CD4-positive, alpha-beta T cell treated with Interleukin-2 at 100 ng/mL for 4 hours (primary cell): ENCODE results near the gene LHPP.

Experiments used
- DNase-seq: peaks from one replicate; pipeline ENCODE4 v3.0.0-alpha.2; 2020; ENCODE audit warnings: low spot score

The LHPP gene

GRCh38 chr10:124557648-124558338 is 96.2 kb downstream of the LHPP start:
- no peak for DNase-seq

DNA sequence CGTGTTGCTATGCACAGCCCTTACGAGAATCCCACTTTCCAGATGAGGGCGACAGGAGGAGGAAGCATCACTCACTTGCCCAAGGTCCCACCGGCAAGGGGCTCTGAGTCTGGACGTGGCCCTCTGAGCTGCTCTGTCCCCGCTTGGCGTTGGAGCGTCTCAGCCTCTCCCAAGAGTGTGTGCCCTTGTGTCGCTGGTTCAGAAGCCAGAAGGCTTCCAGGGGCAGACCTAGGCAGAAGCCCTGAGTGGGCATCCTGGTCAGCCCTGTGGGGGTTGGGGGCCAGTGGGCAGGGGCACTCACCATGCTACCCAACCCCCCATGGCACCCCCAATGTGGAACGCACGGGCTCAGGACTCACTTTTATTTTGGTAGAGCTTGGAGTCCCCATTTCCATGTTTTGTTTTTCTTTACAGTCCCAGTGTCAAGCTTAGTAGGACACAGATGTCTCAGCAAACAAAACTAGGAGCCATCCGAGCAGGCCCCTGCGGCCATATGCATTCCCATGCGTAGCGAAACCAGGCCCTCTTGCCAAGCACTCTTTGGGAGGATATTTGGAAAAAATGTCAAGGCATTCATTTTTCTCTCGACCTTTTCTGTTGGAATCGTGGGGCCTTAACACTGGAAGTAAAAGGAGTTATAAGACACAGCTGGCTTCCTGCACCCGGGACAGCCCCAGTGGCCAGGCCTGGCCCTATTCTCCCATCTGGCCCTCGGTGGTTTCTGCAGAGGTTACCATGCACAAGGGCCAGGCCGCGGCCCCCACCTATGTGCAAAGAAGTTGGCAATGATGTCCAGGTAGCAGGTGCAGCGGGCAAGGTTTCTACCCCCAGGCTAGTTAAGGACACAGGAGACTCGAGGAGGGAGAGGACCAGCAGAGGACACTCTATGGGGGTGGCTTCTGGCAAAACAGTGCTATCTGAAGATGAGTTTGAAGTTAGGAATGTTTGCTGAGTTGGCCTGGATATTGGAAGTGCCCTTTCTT is 97.0 kb downstream of the LHPP start:
- DNase-seq, result no peak

GRCh38 chr10:124559372-124560132 is 97.9 kb downstream of the LHPP start:
- no peak for DNase-seq

- DNase-seq, result no peak
Measured at GRCh38 chr10:124560377-124561105, 98.9 kb downstream of the LHPP start.

- DNase-seq, result no peak
Measured at GRCh38 chr10:124561206-124561605, 99.6 kb downstream of the LHPP start.

DNA sequence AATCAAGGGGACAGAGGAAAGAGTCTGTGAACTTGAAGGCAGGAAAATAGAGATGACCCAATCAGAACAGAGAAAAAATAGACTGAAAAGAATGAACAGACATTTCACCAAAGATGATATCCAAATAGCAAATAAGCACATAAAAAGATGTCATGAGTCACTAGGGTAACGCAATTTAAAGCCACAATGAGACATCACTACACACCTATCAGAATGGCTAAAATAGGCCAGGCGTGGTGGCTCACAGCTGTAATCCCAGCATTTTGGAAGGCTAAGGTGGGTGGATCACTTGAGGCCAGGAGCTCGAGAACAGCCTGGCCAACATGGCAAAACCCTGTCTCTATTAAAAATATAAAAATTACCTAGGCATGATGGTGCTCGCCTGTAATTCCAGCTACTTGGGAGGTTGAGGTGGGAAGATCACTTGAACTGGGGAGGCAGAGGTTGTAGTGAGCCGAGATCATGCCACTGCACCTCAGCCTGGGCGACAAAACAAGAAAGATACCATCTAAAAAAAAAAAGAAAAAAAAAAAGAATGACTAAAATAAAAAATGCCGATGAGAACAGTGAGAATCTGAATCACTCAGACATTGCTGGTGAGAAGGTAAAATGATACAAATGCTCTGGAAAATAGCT is 100.9 kb downstream of the LHPP start:
- no peak for DNase-seq

DNA sequence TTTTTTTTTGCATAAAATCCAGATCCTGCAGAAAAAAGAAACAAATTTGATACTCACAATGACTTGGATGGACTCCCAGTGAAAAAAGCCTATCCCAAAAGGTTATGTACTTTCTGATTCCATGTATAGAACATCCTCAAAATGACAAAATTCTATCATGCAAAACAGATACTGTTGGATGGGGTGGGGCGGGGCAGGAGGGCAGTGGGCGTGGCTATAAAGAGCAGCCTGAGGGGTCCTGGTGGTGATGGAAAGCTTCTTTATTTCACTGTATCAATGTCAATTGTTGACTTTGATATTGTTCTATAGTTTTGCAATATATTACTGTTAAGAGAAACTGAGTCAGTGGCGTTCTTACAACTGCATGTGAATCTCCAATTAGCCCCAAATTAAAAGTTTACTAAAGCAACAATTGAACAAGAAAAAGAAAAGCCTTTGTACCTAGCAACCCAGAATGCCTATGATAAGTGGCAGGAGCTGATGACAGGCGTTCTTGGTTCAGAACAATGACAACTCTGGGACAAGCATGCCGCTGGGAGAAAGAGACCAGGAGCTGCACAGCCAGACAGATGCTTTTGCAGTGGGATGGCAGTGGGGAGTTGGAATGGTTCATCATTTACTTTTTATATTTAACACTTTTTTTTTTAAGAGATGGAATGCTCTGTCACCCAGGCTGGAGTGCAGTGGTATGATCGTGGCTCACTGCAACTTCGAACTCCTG is 101.9 kb downstream of the LHPP start:
- DNase-seq, result no peak

DNA sequence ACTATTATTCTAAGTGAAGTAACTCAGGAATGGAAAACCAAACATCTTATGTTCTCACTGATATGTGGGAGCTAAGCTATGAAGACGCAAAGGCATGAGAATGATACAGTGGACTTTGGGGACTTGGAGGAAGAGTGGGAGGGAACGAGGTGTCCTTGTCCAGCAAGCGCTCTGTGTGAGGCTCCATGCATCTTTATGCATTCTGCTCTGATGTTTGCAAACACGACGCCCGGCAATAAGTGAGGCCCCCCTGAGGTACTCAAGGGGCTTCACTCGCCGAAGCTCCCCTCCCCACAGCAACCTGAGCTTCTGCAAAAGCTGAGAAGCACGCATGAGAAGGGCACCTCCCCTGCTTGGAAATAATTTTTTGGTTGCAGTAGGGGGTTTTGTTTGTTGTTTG is 103.3 kb downstream of the LHPP start:
- no peak for DNase-seq

- no peak for DNase-seq
Measured at GRCh38 chr10:124565565-124566221, 104.1 kb downstream of the LHPP start.

DNA sequence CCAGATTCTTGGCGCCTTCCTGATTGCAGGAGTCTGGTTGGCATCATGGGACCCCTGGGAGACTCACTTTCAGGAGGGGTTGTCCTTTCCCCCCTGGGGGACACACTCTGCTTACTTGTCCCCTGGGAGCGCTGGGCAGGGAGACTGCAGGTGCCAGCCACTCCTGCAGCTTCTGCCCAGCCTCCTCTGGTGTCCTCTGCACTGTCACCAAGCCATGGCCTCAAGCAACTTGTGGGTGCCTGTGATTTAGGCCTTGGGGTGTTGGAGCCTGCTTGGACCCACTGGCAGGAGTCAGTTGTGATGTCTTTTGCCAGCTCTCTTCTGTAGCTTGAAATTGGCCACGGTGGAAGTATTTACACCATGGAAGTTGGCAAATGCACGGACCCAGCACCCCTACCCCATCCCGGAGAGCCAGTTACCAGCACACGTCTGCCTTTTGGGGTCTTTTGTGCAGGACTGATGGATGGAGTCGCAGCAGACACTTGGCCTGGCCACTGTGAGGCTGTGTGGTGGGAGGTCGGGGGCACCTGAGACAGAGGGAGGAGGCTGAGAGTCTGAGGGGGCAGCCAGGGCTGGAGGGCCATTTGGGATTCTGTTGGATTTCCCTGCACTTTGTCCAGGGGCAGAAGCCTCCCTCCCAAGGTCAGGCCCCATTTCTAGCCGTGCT is 104.7 kb downstream of the LHPP start:
- DNase-seq, result no peak

- DNase-seq, result no peak
Measured at GRCh38 chr10:124566981-124567835, 105.6 kb downstream of the LHPP start.

GRCh38 chr10:124568339-124568738 is 106.7 kb downstream of the LHPP start:
- DNase-seq, result no peak

DNA sequence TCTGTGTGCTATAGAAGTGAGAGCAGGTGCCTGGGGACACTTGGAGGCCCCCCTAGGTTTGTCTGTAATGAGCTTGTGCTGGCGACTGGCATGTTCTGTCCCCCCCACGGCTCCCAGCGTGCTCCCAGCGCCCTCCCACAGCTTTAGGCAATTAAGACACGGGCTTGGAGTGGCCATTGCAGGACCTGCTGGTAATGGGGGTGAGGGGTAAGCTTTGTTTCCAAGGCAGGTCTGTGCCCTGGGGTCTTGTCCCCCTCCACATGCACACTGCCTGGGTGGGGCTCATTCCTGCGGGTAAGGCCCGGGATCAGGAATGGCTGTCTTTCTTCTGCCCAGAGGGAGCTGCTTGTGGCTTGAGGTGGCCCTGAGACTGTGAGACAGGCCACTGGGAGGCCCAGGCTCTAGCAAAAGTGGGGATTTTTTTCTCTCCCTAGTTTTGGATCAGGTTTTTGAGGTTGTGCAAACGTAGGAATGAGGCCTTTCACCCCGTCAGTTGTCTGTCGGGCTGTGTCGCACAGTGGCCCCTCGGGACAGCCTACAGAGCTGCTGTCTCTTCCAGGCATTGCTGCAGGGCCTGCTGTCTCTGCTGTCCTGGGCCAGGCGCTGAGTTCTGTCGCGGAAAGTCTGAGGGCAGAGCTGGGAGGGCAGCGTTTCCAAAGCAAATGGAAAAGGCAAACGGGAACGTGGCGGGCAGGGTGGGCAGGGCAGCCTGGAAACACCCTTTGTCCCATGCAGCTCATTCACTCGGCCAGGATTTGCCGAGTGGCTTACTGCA is 107.4 kb downstream of the LHPP start:
- no peak for DNase-seq

GRCh38 chr10:124569623-124570470 is 108.2 kb downstream of the LHPP start:
- no peak for DNase-seq

DNA sequence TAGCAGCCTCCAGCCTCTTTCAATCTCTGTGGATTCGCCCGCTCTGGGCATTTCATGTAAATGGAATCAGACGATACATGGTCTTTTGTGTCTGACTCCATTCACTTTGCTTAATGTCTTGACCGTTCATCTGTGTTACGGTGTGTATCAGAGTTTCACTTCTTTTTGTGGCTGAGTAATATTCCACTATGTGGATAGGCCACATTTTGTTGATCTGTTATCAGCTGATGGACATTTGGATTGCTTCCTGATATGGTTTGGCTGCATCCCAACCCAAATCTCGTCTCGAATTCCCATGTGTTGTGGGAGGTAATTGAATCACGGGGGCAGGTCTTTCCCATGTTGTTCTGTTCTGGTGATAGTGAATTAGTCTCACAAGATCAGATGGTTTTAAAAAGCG is 109.0 kb downstream of the LHPP start:
- no peak for DNase-seq

DNA sequence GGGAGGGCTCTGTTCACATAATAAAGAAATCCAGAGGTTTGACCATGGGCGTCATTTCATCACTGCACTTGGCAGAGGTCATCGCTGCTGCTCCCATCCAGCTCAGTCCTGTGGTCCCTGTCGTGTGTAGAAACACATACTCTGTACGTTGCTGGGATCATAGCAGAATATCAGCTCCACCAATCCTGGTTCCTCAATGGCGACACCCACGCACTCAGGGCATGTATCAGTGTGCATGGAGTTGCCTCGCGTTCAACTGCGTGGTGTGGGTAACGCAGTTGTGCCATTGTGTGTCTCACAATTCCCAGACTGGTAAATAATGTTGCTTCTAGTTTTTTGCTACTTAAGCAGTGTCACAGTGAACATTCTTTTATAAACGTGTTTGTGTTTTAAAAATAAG is 111.1 kb downstream of the LHPP start:
- no peak for DNase-seq
